ENCODE measurements around the gene MGAT3. TPM values are rescaled to one million over a fixed set of nuclear protein-coding genes. Genes with fewer than 3 reads are reported as not detected.
A peak's percentile ranks its signal among the peaks of the same experiment; 100 is the strongest.

The MGAT3 gene
- total and polyA plus RNA-seq, 2 of the 13 experiments (the other 11 are each of a cell fraction or from before 2014, with no cell fraction given): 0.11 to 0.15 TPM

GRCh38 chr22:39520226-39521105 lies 63.7 kb downstream of the MGAT3 start, which contains the start of gene ATF4 (continued):
- TF ChIP-seq TCF12 (IDR thresholded peaks at IDR 0.05) (no peak), TCF12 (CRISPR knock-in tag; IDR thresholded peaks at IDR 0.05) (no peak), RFXANK (CRISPR knock-in tag; IDR thresholded peaks at IDR 0.05) (no peak), MEIS1 (CRISPR knock-in tag; IDR thresholded peaks at IDR 0.05; ENCODE audit: borderline replicate concordance) (no peak), ZBTB46 (CRISPR knock-in tag; IDR thresholded peaks at IDR 0.05; ENCODE audit: borderline replicate concordance) (0 out of 2 replicates have a peak, but pooled peaks have one; percentile 37), REPIN1 (CRISPR knock-in tag; IDR thresholded peaks at IDR 0.05; ENCODE audit: borderline replicate concordance, low read depth) (peak; percentile 41; the same call in 1 of the 2 replicates), MBD4 (IDR thresholded peaks at IDR 0.05; ENCODE audit: borderline replicate concordance, low read length) (no peak), PAF1 (CRISPR knock-in tag; IDR thresholded peaks at IDR 0.05) (peak; percentile 87; the same call in 1 of the 2 replicates), ZXDC (CRISPR knock-in tag; IDR thresholded peaks at IDR 0.05) (peak; percentile 64; the same call in 1 of the 2 replicates), ZFP36L2 (CRISPR knock-in tag; IDR thresholded peaks at IDR 0.05) (peak; percentile 66; the same call in 1 of the 2 replicates), KLF11 (CRISPR knock-in tag; IDR thresholded peaks at IDR 0.05) (no peak; the same call in 1 of the 2 replicates), RBFOX2 (IDR thresholded peaks at IDR 0.05; ENCODE audit: low read depth, low read length) (peak; percentile 100), PAX8 (CRISPR knock-in tag; IDR thresholded peaks at IDR 0.05; ENCODE audit: borderline replicate concordance) (no peak), FOXM1 (CRISPR knock-in tag; IDR thresholded peaks at IDR 0.05) (0 out of 2 replicates have a peak, but pooled peaks have one; percentile 41), PHF21A (CRISPR knock-in tag; IDR thresholded peaks at IDR 0.05) (peak; percentile 98), ZMYM4 (CRISPR knock-in tag; IDR thresholded peaks at IDR 0.05) (peak; percentile 68; the same call in 1 of the 2 replicates), ZSCAN22 (CRISPR knock-in tag; IDR thresholded peaks at IDR 0.05) (0 out of 2 replicates have a peak, but pooled peaks have one; percentile 28), AKNA (CRISPR knock-in tag; IDR thresholded peaks at IDR 0.05; ENCODE audit: borderline replicate concordance) (peak; percentile 86), ZNF441 (CRISPR knock-in tag; IDR thresholded peaks at IDR 0.05; ENCODE audit: borderline replicate concordance) (peak; percentile 91), SIN3B (IDR thresholded peaks at IDR 0.05; ENCODE audit: low read length) (peak; percentile 41; the same call in 1 of the 2 replicates), SRY (CRISPR knock-in tag; IDR thresholded peaks at IDR 0.05) (peak; percentile 34; the same call in 1 of the 2 replicates)
